K562 (cell line): Measurements from ENCODE around the gene FAM117B. TPM values are rescaled to one million over a fixed set of nuclear protein-coding genes. Genes with fewer than 3 reads are reported as not detected.

Experiments
- ATAC-seq: fragments of 200-7000 bp; cut with Tn5 transposase; 3 replicates; pipeline ENCODE4 v1.9.1; 2020; ENCODE audit warnings: moderate library complexity
- BruUV-seq: library from RNA; stranded (reverse); fragments of 400-500 nt; replicated peaks from 2 replicates; lab custom pipeline; 2021; lab: Mats Ljungman, UMichigan
- CTCF ChIA-PET: fragments of 300-600 bp; formaldehyde crosslinking; extraction: SDS; loops from one replicate; lab custom pipeline; 2021; ENCODE audit warnings: low intra/inter-chr PET ratio; lab: Yijun Ruan, JAX
- POLR2A ChIA-PET: fragments of 300-600, 350-650 bp; sonication (Branson Sonifier 250); formaldehyde crosslinking; extraction: SDS; loops from one replicate; lab custom pipeline; 2021; ENCODE audit warnings: antibody characterized with exemption, inconsistent platforms; lab: Yijun Ruan, JAX
- DNase-seq, 4 experiments: peaks; one replicate each; pipeline versions ENCODE4 v3.0.0 to v3.0.0-alpha.2; 2011 to 2018; ENCODE audit warnings: low spot score in 3 of 4, mixed read lengths in 3 of 4; ENCODE audit errors: extremely low read depth in 1 of 4
- FAIRE-seq: peaks from 2 replicates; lab custom pipeline; 2011; peaks lifted over from hg19 to GRCh38; lab: Jason Lieb, UNC
- H2AFZ ChIP-seq: 2 replicates; pipeline ENCODE4 v1.6.0; 2011; ENCODE audit warnings: low read depth, low read length, control low read depth, inconsistent platforms
- H3K27ac ChIP-seq: fragments of 200-600 bp; 3 replicates; pipeline ENCODE4 v1.8.0; 2011; ENCODE audit warnings: low read depth, mild to moderate bottlenecking, control low read depth, inconsistent platforms, low read length, moderate library complexity, mixed read lengths; ENCODE audit errors: extremely low read depth
- H3K27me3 ChIP-seq, 2 experiments: fragments of 300-600 bp in 1 of 2; 2 replicates in 1 of 2; 3 replicates in 1 of 2; pipeline versions ENCODE4 v1.6.0 to v1.8.0; 2011; ENCODE audit warnings: inconsistent platforms in 2 of 2, low read length in 2 of 2, mild to moderate bottlenecking in 1 of 2, mixed read lengths in 1 of 2, moderate library complexity in 1 of 2; ENCODE audit not compliant: control insufficient read depth in 2 of 2, insufficient read depth in 2 of 2
- H3K36me3 ChIP-seq: fragments of 300-600 bp; 3 replicates; pipeline ENCODE4 v1.8.0; 2011; ENCODE audit warnings: mild to moderate bottlenecking, low read length, inconsistent platforms; ENCODE audit not compliant: control insufficient read depth, insufficient read depth
- H3K4me1 ChIP-seq, 2 experiments: fragments of 200-600 bp in 1 of 2; replicated peaks in 1 of 2; 2 replicates in 1 of 2; 3 replicates in 1 of 2; pipeline versions ENCODE4 v1.5.1 to v1.8.0; 2011; ENCODE audit warnings: inconsistent platforms in 2 of 2, low read length in 2 of 2, mild to moderate bottlenecking in 1 of 2, mixed read lengths in 1 of 2, moderate library complexity in 1 of 2; ENCODE audit not compliant: control insufficient read depth in 2 of 2, insufficient read depth in 2 of 2
- H3K4me2 ChIP-seq: 2 replicates; pipeline ENCODE4 v1.6.1; 2011; ENCODE audit warnings: low read length, control low read depth, inconsistent platforms, mixed read lengths; ENCODE audit not compliant: insufficient read depth
- H3K4me3 ChIP-seq: fragments of 200-600 bp; sonication (generic), shearing (Covaris generic); 2 replicates; pipeline ENCODE4 v1.5.1; 2016; ENCODE audit warnings: control low read depth, inconsistent platforms
- H3K79me2 ChIP-seq: fragments of 200-600 bp; 3 replicates; pipeline ENCODE4 v1.8.0; 2011; ENCODE audit warnings: low read length, inconsistent platforms; ENCODE audit not compliant: control insufficient read depth, insufficient read depth
- H3K9ac ChIP-seq, 2 experiments: 2 replicates each; pipeline versions ENCODE4 v1.6.0 to v1.6.1; 2011; ENCODE audit warnings: low read depth in 2 of 2, low read length in 2 of 2, control low read depth in 1 of 2, inconsistent platforms in 1 of 2, mild to moderate bottlenecking in 1 of 2, mixed read lengths in 1 of 2; ENCODE audit not compliant: insufficient read depth in 1 of 2
- H3K9me1 ChIP-seq: one replicate; pipeline ENCODE4 v1.6.0; 2011; ENCODE audit warnings: inconsistent platforms, mild to moderate bottlenecking, low read length, moderate library complexity; ENCODE audit not compliant: control insufficient read depth, insufficient read depth
- H3K9me3 ChIP-seq: replicated peaks from 2 replicates; pipeline ENCODE4 v1.5.1; 2011; ENCODE audit warnings: low read depth, low read length, inconsistent platforms; ENCODE audit not compliant: control insufficient read depth, insufficient read depth
- H4K20me1 ChIP-seq: replicated peaks from 2 replicates; pipeline ENCODE4 v1.6.1; 2011; ENCODE audit warnings: low read length, inconsistent platforms, mixed read lengths; ENCODE audit not compliant: control insufficient read depth, insufficient read depth
- ARID4B ChIP-seq: sonication (generic); formaldehyde crosslinking; IDR thresholded peaks from 2 replicates; pipeline ENCODE4 v1.8.0; 2022; ENCODE audit warnings: mild to moderate bottlenecking, missing genetic modification reagents
- CBX5 ChIP-seq: IDR thresholded peaks from 2 replicates; pipeline ENCODE4 v1.6.1; 2014; ENCODE audit warnings: low read depth, borderline replicate concordance
- HOMEZ ChIP-seq: fragments of 250-450 bp; sonication (Bioruptor Pico); IDR thresholded peaks from 2 replicates; pipeline ENCODE4 v1.4.0; 2020; ENCODE audit warnings: mild to moderate bottlenecking, moderate library complexity
- LEF1 ChIP-seq: fragments of 450-650 bp; IDR thresholded peaks from 2 replicates; pipeline ENCODE4 v1.6.1; 2016; ENCODE audit warnings: mild to moderate bottlenecking
- MYNN ChIP-seq, 2 experiments: sonication (generic); formaldehyde crosslinking in 1 of 2; IDR thresholded peaks; 2 replicates each; pipeline versions ENCODE4 v1.5.0 to v1.6.1; 2016 to 2020; ENCODE audit warnings: antibody characterized with exemption in 1 of 2, missing genetic modification reagents in 1 of 2
- NFYB ChIP-seq: IDR thresholded peaks from 2 replicates; pipeline ENCODE4 v1.6.1; 2011; ENCODE audit warnings: mild to moderate bottlenecking, moderate library complexity; ENCODE audit not compliant: insufficient read length; ENCODE audit errors: extremely low read depth
- PURB ChIP-seq: sonication (generic); formaldehyde crosslinking; IDR thresholded peaks from 2 replicates; pipeline ENCODE4 v1.9.0; 2021; ENCODE audit warnings: low read depth, mild to moderate bottlenecking, missing genetic modification reagents
- RUNX1 ChIP-seq: sonication (generic); IDR thresholded peaks from 2 replicates; pipeline ENCODE4 v1.6.1; 2016; ENCODE audit warnings: antibody characterized with exemption, low read depth
- TCF3 ChIP-seq: sonication (generic); formaldehyde crosslinking; IDR thresholded peaks from 2 replicates; pipeline ENCODE4 v1.4.0; 2020; ENCODE audit warnings: mild to moderate bottlenecking, missing genetic modification reagents
- TFAM ChIP-seq: fragments of 250-450 bp; sonication (Bioruptor Pico); conservative IDR thresholded peaks from 2 replicates; pipeline ENCODE4 v1.5.0; 2021; ENCODE audit warnings: mild to moderate bottlenecking, moderate library complexity
- XRCC3 ChIP-seq: fragments of 450-650 bp; IDR thresholded peaks from 2 replicates; pipeline ENCODE4 v1.6.1; 2017; ENCODE audit warnings: mild to moderate bottlenecking, moderate library complexity
- ZNF324 ChIP-seq: fragments of 250-450 bp; sonication (Bioruptor Pico); IDR thresholded peaks from 2 replicates; pipeline ENCODE4 v1.4.0; 2020; ENCODE audit warnings: mild to moderate bottlenecking
- ZNF77 ChIP-seq: fragments of 250-450 bp; sonication (Bioruptor Pico); IDR thresholded peaks from 2 replicates; pipeline ENCODE4 v1.5.0; 2020
- WGBS: fragments of 100-300 bp; shearing (Covaris generic); methylation state at CpG from one replicate; pipeline ENCODE4 v1.1.6; 2016; ENCODE audit warnings: low coverage, mixed read lengths; ENCODE audit not compliant: insufficient coverage; ENCODE audit errors: missing lambda C conversion rate; 5-methylcytosine and 5-hydroxymethylcytosine counted together
- in situ Hi-C: fragments of 300-500 bp; cut with MboI; formaldehyde crosslinking; loops from 4 replicates; pipeline ENCODE4 v1.15.0; 2018; ENCODE audit warnings: inconsistent platforms, mixed read lengths
- intact Hi-C: fragments of 100-400 bp; cut with micrococcal nuclease; formaldehyde crosslinking; loops from 2 replicates; pipeline ENCODE4 v1.14.2; 2022
- polyA plus RNA-seq, 8 experiments: library from polyadenylated mRNA; depleted of rRNA in 4 of 8; stranded (reverse) in 5 of 8; unstranded in 3 of 8; fragments of >200 nt; fragmentation: Nextera tagmentation in 2 of 8; fragmentation: Illumina TruSeq in 1 of 8; extraction: Ambion mirVana in 2 of 8; extraction: Trizol in 1 of 8; gene quantifications; 2 replicates each; pipeline versions ENCODE4 v1.2.1 to v1.2.3, GENCODE V29; 2011 to 2014; ENCODE audit warnings: inconsistent platforms in 1 of 8, missing spikeins in 1 of 8
- total RNA-seq, 7 experiments: library from RNA; depleted of rRNA in 6 of 7; stranded (reverse); fragments of >200 nt in 6 of 7; fragmentation: Illumina TruSeq in 2 of 7; extraction: Trizol in 2 of 7; gene quantifications; 2 replicates each; pipeline versions ENCODE4 v1.2.1 to v1.2.3, GENCODE V29; 2011 to 2021; ENCODE audit warnings: low replicate concordance in 1 of 7
- TF ChIP-seq, protein P1 (sequence below): sonication (generic); formaldehyde crosslinking; IDR thresholded peaks from 2 replicates; pipeline ENCODE4 v1.8.0; 2023; ENCODE audit warnings: mild to moderate bottlenecking, missing genetic modification reagents

FAM117B gene
- total and polyA plus RNA-seq, 9 of the 15 experiments (the other 6 are each of a cell fraction or from before 2014, with no cell fraction given), result 1.6 to 5.2 (median 2.6) TPM

DNA sequence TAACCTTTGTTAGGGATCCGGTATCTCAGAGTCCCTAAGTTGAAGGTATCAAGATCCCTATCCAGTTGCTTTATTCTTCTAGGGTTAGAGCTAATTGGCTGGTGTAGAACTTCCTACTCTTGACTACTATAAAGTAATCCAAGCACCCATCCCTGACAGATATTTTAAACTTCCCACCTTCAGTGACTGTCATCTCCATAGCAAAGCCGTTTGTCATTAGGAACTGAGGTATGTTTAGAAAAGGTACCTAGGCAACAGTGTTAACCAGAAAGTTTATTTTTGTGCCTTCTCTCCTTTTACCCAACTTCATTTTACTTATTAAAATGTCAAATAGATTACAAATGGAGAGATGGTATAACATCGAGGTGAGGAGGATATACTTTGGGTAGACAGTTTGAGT lies 4.5 kb downstream of the FAM117B start:
- POLR2A ChIA-PET, result no interaction called here
- no TSS peak for BruUV-seq
- TF ChIP-seq, protein P1, sequence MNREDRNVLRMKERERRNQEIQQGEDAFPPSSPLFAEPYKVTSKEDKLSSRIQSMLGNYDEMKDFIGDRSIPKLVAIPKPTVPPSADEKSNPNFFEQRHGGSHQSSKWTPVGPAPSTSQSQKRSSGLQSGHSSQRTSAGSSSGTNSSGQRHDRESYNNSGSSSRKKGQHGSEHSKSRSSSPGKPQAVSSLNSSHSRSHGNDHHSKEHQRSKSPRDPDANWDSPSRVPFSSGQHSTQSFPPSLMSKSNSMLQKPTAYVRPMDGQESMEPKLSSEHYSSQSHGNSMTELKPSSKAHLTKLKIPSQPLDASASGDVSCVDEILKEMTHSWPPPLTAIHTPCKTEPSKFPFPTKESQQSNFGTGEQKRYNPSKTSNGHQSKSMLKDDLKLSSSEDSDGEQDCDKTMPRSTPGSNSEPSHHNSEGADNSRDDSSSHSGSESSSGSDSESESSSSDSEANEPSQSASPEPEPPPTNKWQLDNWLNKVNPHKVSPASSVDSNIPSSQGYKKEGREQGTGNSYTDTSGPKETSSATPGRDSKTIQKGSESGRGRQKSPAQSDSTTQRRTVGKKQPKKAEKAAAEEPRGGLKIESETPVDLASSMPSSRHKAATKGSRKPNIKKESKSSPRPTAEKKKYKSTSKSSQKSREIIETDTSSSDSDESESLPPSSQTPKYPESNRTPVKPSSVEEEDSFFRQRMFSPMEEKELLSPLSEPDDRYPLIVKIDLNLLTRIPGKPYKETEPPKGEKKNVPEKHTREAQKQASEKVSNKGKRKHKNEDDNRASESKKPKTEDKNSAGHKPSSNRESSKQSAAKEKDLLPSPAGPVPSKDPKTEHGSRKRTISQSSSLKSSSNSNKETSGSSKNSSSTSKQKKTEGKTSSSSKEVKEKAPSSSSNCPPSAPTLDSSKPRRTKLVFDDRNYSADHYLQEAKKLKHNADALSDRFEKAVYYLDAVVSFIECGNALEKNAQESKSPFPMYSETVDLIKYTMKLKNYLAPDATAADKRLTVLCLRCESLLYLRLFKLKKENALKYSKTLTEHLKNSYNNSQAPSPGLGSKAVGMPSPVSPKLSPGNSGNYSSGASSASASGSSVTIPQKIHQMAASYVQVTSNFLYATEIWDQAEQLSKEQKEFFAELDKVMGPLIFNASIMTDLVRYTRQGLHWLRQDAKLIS (CRISPR knock-in tag), result no peak
- TF ChIP-seq LEF1 (no peak), XRCC3 (no peak), TFAM (CRISPR knock-in tag) (no peak), ARID4B (no peak), ZNF324 (CRISPR knock-in tag) (no peak), RUNX1 (no peak), ZNF77 (CRISPR knock-in tag) (no peak), NFYB (no peak), TCF3 (CRISPR knock-in tag) (no peak), MYNN (IDR thresholded peaks at IDR 0.05) (no peak), MYNN (CRISPR knock-in tag; IDR thresholded peaks at IDR 0.05) (no peak), HOMEZ (CRISPR knock-in tag) (no peak), PURB (CRISPR knock-in tag) (no peak), CBX5 (no peak)

More for the DNA sequence above, 4.5 kb downstream of the FAM117B start:
- Histone ChIP-seq H3K36me3 (no peaks in the 10 kb centered on the region), H3K4me3 (no peak overlapping the region), H3K79me2 (peaks cover 43% of the 10 kb centered on the region), H3K4me2 (no peak overlapping the region), H3K4me1 (peaks cover 3 to 4% of the 10 kb centered on the region in 2 experiments; a peak in 3 of 5 replicates), H3K27ac (no peak overlapping the region), H3K27me3 (no peaks in the 10 kb centered on the region), H3K9me1 (no peaks in the 10 kb centered on the region), H3K9ac (no peak overlapping the region), H2AFZ (no peak overlapping the region), H4K20me1 (no peaks in the 10 kb centered on the region), H3K9me3 (no peaks in the 10 kb centered on the region)
- no peak for FAIRE-seq
- intact Hi-C loops (loop anchor here (10.0 kb wide), 1 partner anchor 116 kb away; no protein-coding TSS in a partner anchor), in situ Hi-C loops (no loop called here)
- WGBS, result 54% methylated on average over 3 of the region's 3 CpGs
- no peak for DNase-seq
- CTCF ChIA-PET, result no interaction called here
- no peak for ATAC-seq
